Activated CD8-positive, alpha-beta memory T cell treated with anti-CD3 and anti-CD28 coated beads for 24 hours (primary cell): Measurements from ENCODE around the gene MT1G.
"Not testable (repeated sequence)": the region's sequence is repeated elsewhere in the genome, so short reads cannot be mapped to it uniquely, and the experiment has no call there.

Source experiments
- DNase-seq: peaks from one replicate; pipeline ENCODE4 v3.0.0-alpha.2; 2020

Gene MT1G

DNA sequence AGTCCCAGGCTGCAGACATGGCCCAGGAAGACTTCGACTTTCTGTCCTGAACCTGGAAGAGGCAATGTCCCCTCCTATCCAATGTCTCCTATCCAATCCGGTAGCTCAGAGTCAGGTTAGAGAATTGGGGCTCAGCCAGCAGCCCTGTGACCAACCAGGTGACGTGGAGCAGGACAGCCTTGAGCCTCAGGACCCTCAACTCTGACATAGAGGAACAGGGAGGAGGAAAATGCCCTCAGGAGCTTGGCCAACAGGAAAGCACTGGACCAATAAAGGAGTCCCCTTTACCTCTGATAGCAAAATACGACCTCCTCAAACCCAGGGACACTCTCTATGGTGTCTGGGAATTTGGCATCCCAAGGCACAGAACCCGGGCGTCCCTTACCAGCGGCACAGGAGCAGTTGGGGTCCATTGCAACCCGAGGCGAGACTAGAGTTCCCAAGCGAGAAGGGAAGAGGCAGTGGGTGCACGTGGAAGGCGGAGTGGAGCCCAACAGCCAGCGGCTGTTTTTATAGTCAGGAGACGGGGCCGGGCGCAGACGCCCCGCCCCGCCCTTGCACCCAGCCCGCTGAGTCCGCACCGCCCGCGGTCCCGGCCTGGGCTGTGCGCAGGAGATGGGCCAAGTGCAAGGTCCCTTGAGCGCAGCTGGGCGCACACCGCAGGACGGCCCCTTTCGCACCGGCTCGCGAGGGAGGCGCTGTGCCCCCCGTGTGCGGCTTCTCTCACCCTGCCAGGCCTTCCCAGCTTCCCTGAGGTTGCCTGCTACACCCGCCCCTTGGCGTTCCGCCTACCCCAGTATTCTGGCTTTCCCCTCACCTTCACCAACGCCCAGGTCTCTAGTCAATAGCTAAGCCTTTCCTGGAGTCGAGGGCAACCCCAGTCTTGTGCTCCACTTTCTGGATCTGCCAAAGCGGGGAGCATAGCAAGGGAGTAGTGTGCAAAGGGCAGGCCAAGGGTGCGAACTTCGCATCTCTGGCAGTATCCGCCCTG, at the start of gene MT1G:
Gene MT1G, minus strand, starts transcription at position 485 of the 991 bp plus-strand sequence. Its CDS starts 72 bp downstream, at position 413.
- peak; percentile 70 for DNase-seq

DNA sequence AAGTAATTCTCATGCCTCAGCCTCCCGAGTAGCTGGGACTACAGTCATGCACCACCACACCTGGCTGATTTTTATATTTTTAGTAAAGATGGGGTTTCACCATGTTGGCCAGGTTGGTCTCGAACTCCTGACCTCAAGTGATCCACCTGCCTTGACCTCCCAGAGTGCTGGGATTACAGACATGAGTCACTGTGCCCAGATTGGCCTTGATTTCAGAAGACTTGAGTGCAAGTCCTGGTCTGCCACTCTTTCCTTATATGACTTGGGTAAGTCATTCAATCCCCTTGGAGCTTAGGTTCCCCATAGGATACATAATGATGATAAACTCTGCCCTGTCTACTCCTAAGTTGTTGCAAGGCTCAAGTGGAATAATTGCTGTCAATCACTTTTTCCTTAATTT, 49.7 kb upstream of the MT1G start:
- DNase-seq: not testable (repeated sequence)

DNA sequence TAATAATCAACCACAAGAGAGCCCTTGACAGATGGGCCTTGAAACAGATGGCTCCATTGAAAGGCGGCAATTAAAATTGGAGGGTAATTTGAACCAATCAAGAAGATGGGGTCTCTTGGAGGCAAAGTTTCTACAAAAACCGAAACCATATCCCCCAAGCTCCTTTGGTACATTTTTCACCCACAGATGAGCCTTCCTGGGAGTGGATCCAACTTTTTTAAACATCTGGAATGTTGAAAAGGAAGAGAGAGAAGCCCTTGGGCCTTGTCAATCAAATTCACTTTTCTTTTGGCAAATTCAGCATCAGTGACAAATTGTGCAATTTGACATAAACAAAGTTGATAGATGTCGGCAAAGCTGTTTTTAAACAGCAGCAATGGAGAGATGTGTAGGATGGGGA, 48.9 kb upstream of the MT1G start:
- no peak for DNase-seq

DNA sequence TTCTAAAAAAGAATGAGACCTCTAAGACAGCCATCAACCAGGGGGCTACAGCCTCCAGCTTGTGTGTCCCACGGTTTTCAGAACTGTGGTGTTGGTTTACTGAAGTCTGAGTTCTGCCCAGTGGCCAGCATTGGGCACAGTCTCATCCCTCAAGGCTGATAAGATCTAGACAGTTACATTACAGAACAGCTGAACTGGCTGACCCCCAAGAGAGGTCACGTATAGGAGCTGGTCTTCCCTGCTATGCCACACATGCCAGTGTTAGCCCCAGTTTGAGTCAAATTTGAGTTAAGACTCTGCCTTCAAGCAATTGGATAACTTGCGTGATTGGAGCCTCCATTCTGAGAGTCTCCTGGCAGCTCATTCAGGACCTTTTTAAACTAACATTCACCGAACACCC, 47.3 kb upstream of the MT1G start:
- no peak for DNase-seq

DNA sequence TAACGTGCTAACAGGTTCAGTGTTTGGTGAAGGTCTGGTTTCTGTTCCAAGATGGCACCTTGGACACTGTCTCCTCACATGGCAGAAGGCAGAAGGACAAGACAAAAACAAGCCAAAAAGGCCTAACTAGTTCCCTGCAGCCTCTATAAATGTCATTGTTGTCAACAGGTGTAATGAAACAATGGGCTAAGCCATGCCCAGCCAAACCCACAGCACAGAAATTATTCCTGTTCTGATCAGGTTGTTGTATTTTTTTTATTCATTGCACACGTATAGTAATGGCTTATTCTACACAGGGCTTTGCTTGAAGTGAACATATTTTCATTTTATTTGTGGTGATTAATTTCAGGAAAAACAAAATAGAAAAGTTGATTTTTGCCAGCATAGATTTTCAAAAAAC, 45.9 kb upstream of the MT1G start:
- no peak for DNase-seq

DNA sequence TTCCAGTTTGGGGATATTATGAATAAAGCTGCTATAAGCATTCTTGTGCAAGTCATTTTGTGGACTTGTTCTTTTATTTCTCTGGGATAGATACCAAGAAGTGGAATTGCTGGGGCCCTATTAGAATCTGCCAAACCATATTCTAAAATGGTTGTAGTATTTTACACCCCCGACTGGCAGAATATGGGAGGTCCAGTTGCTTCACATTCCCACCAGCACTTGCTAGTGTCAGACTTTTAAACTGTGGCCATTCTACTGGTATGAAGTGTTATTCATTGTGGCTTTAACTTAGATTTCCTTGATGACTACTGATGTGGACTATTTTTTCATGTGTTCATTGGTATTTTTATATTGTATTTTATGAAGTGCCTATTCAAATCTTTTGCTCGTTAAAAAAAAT, 44.0 kb upstream of the MT1G start:
- DNase-seq: no peak

DNA sequence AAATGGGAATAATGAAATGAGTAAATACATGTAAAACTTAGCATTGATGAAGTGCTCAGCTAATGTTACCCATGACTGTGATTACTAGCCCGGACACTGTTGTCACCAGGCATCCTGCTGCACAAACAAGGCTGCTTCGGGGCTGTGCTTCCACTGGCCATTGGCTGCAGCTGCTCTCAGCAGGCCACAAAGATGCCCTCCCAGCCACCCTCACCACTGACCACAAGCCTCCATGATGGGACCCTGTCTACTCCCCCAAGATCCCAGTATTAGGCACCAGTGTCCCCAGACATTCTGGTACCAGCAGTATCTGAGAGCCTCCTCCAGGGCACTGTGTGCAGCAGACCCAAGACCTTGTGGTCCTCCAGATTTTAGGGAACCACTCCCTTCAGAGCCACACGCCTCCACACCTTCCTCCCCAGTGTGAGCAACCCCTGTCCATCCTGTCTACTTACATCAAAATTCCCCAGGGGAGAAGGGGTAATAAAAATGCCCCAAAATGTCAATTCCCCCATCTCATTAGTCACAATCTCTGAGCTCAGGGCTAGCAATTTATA, 42.4 kb upstream of the MT1G start:
- DNase-seq: no peak

DNA sequence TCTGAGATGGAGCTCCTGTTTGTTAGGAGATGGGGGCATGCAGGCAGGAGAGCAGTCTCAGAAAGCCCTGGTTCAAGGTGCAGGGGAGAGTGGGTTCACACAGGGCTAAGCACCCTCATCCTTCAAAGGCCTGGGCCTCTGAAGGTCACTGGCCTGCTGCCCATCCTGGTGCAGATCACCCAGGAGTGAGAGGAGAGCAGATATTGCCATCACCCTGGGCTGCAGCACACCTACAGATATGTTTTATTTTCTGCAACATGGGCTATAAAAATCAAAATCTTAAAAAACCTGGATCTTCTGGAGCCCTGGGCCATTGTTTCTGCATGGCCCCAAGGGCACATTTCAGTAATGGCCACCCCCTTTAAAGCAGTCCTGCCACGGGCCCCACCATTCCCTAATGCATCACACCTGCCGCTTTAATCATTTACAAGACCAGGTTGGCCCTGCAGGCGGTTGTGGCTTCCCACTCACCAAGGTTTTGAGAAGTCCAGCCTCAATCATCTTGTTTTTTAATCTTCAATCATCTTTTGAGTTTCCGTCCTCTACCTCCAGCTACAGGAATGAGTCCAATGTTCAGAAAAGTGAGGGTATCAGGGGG, 41.7 kb upstream of the MT1G start:
- no peak for DNase-seq

DNA sequence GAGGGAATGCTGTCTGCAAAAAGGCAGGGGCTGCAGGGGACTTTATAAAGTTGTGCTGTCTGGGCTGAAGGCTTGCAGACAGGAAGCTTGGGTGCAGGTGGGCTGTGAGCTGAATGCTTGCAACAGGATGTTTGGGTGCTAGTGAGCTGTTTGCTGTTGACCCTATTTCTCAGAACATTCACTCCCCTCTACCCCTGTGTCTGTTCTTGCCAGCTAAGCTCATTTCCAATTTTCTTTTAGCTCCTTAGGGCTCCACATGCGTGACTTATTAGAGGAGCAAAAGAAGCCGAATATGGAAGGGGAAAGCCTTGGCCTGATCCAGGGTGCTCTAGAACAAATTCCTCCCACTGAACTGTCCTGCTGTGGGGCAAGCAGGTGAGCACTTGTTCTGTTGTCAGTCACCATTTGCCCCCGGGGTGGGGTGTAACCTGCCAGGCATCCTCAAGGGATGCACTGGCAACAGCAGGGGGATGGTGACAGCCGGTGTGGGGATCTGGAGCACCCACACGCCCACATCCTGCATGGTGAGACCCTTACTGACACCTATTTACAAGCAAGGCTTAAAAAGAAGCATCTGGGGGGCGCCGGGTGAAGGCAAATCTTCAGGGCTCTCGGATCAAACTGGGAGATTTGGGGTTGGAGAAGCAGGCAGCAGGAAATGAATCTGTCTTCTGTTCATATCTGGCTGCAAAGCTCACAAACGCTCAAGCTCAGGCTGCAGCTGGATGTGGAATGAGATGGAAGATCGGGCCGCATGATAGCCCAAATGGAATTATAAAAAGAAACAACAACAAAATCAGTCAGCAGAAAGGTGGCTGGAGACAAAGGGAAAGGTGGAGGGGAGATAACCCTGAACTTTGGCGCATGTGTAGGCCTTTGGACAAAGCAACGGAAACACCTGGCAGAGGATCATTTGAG, 40.9 kb upstream of the MT1G start:
- DNase-seq: peak; percentile 77

DNA sequence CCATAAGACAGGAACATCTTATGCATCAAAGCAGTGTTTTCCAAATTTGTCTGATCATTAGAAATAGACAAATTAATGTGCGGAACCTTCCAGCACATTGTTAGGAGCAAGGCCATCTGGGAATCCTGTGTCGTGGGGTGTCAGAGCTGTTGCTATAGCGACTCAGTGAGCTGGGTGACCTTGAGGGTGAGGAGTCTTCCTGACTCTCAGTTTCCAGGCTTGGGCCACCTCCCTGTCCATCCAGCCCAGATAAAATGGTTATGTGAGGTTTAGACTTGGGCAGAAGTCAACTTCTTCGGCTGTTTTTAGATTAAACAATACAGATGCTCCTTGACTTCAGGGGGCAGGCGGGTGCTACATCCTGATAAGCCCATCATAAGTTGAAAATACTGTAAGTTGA, 35.0 kb upstream of the MT1G start:
- no peak for DNase-seq

DNA sequence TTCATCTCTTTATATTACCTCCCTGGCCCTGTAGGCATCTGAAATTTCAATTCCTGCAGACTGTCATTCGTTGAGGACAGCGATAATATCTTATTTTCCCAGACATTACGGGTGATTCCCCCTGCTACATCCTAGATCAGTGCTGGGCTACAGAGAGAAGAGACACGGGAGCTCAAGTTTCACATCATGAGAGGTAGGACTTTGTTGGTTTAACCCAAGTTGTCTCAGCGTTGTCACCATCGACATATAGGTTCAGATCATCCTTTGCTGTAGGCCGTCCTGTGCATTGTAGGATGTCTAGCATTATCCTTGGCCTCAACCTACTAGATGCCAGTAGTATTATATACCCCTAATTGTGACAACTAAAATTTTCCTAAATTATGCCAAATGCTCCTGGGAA, 33.7 kb upstream of the MT1G start:
- DNase-seq: no peak

DNA sequence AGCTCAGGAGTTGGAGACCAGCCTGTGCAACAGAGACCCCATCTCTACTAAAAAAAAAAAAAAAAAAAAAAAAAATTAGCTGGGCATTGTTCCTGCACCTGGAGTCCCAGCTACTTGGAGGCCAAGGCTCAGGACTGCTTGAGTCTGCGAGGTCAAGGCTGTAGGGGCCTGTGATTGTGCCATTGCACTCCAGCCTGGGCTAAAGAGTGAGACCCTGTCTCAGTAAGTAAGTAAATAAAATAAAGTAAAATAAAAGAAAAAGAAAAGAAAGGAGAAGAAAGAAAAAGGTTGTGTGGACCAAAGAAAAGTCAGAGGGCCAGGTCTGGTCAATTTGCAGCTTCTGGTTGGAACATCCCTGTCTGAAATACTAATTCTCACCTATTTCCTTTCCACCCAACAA, 32.8 kb upstream of the MT1G start:
- no peak for DNase-seq

DNA sequence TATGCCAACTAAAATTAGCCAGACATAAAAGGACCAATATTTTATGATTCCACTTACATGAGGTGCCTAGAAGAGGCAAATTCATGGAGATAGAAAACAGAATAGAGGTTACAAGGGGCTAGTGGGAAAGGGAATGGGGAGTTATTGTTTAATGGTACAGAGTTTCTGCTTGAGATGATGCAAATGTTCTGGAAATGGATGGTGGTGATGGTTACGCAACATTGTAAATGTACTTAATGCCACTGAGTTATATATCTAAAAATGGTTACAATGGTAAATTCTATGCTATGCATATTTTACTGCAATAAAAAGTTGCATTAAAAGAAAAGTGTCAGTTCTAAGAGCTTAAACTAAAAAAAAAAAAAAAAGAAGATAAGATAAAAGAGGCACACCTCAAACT, 32.3 kb upstream of the MT1G start:
- DNase-seq: no peak

DNA sequence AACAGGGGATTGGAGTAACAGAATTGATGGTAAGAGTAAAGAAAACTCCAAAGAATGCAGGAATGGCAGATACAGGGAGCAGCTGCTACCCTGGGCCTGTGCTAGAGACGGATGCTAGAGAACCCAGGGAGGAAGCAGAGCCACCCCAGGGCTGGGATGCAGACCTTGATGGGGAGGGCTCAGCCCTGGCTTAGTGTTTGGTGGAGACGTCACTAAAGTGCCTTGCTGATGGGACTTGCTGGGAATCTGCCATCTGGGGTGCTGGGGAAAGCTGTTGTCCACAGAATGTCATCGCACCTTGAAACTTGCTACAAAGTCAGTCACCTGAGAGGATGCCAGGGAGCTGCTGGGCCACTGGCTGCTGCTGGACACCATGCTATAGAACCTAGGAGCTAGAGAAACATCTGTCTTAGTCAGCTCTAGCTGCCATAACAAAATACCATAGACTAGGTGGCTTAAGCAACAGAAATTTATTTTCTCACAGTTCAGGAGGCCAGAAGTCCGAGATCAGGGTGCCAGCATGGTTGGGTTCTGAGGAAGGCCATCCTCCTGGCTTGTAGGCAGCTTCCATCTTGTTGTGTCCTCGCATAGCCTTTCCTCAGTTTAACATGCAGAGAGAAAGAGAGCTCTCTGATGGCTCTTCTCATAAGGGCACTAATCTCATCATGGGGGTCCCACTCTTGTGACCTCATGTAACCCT, 29.7 kb upstream of the MT1G start:
- DNase-seq: peak; percentile 24

DNA sequence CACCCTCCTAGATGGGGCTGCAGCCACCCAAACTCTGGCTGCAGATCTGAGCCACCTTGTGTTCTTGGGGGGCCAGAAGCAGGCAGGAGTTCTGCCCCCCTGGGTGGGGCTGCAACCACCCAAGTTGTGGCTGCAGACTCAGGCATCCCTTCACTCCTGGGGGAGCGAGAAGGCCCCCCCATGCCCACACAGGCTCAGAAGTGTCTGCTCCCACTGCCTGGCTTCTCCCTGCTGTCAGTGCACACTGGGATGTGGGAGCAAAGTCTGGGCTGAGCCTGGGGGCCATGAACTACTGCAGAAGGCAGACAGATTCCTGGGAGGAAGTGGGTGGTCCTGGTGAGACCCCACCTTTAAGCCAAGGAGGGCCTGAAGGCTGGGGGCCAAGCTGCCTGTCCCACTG, 27.4 kb upstream of the MT1G start:
- no peak for DNase-seq

DNA sequence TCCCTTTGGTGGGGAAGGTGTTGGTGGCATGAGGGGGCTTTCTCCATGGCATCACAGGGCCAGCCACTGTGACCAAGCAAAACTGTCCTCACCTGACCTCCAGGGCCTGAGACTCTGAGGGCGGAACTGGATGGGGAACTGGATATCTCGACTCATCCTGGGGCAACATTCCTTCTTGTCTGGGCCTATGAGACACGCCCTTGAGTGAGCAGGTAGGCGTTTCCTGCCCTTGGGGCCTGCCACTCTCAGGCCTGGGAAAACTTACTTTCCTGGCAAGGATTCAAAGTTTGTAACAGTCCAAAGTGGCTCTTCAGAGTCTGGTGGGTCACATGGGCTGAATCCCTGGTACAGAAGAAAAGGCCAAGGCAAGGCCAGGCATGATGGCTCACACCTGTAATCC, 24.0 kb upstream of the MT1G start:
- DNase-seq: no peak

DNA sequence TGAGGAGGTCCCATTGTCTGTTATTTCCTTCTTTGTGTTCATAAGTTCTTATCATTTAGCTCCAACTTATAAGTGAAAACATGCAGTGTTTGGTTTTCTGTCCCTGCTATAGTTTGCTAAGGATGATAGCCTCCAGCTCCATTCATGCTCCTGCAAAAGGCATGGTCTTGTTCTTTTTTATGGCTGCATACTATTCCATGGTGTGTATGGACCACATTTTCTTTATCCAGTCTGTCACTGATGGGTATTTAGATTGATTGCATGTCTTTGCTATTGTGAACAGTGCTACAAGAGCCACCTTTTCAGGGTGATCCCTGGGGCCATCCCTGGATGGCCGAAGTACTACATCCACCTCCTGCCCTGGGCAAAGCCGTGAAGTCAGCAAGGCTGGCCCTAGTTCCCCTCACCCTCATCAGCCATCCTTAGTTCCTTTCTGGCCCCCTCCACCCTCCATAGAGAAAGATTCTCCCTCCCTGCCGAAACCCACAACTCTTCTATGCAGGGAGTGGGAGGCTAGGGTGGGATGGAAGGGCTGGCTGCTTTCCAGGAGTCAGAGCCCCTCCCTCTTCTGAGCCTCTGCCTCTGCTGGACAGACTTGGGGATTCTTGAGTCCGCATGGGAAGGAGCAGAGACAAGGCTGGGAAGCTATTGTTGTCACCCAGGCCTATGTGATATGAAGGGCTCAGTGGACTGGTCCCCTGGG, 22.7 kb upstream of the MT1G start:
- no peak for DNase-seq

DNA sequence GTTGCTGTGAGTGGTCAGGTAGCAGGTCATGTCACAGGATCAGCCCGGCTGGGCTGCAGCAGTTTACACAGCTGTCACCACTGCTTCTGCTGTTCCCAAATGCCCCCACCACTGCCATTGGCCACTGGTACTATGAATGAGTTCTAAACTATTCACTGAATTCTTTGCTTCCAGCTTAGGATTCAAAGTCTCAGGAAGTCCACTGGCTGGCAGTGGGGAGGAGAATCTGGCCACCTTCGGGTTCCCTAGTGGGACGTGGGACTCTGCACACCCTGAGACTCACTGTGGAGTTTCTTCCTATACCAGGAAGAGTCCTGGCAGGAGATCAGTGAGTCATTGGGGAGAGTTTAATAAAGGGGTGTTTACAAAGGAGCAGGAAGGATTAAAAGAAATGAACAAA, 21.3 kb upstream of the MT1G start:
- DNase-seq: no peak

DNA sequence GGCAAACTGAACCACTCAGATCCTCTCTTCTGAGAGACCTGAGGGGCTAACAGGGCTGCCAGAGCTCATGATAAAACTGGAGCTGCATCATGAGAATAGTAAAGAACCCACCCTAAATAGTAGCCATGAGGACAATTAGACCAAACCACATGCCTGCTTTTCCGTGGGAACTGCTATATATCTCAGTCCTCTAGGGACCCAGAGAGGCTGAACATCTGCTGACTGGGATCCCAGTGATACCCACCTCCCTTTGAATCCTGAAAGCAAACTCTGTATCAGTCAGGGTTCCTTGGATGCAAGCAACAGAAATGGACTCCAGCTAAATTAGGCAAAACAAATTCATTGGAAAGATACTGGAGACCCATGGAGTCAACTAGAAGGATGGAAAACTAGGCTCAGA, 20.9 kb upstream of the MT1G start:
- DNase-seq: no peak

DNA sequence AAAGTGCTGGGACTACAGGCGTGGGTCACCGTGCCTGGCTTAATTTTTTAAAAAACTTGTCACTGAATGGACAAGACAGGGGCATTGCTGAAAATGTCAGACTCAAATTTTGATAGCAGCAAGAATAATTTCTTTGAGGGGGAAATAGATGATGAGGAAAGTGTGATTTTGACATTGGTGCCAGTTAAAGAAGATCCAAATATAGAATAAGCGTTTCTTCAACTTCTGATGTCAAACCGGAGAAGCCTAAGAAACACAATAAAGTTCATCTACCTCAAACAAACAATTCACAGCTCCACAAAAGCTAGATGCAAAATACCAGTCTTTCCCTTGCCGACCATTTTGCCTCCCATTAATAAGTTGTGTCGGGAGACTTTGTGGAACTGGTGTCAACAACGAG, 18.9 kb upstream of the MT1G start:
- DNase-seq: no peak

DNA sequence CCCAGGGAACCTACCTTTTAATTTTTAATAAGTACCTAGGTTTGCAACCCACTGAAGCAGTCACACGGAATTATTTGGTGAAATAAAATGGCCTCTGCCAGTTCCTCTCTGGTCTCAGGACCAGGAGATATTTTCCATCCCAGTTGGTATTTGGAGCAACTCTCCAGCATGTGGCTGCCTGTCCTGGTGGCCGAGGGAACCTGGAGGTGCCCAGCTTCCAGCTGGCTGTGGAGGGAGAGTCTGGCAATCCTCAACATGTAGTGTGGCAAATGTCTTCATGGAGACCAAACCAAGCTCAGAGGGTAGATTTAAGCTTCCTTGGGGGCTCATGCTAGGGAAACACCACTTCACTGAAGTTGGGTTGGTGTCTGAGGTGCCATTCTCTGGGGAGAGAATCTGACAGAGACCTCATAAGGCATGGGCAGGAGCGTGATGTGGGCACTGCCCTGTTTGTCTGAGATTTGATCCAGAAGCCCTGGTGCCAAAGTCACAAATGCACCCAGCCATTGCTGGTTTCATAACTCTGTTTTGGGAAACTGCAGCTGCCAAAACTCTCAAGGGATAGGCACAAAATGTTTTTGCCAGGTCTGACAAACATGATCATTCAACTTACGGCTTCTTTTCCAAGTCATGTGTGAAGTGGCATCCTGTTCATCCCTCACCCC, 17.2 kb upstream of the MT1G start:
- no peak for DNase-seq
